Neural cell (in vitro differentiated cells): Measurements from ENCODE around the gene MRPL1. TPM values are rescaled to one million over a fixed set of nuclear protein-coding genes. Genes with fewer than 3 reads are reported as not detected.

ENCODE experiments used
- H2AFZ ChIP-seq: fragments of 200-600, 300-800 bp; sonication (generic), shearing (Covaris generic); 2 replicates; pipeline ENCODE4 v1.6.0; 2014; ENCODE audit warnings: low read depth, mild to moderate bottlenecking, antibody characterized with exemption, low read length, moderate library complexity
- H3F3A ChIP-seq: fragments of 200-600 bp; shearing (Covaris generic); 2 replicates; pipeline ENCODE4 v1.6.1; 2016; ENCODE audit warnings: mild to moderate bottlenecking, moderate library complexity, mixed read lengths, antibody characterized with exemption, low read length; ENCODE audit not compliant: insufficient read depth, poor library complexity, severe bottlenecking
- H3K27ac ChIP-seq: fragments of 200-600, 300-800 bp; sonication (generic), shearing (Covaris generic); 2 replicates; pipeline ENCODE4 v1.5.1; 2014; ENCODE audit warnings: mild to moderate bottlenecking, low read length, moderate library complexity
- H3K27me3 ChIP-seq: fragments of 300-800, 200-600 bp; sonication (generic), shearing (Covaris generic); 2 replicates; pipeline ENCODE4 v1.6.0; 2014; ENCODE audit warnings: mild to moderate bottlenecking, low read depth, low read length, moderate library complexity; ENCODE audit not compliant: insufficient read depth
- H3K36me3 ChIP-seq: fragments of 300-800, 200-600 bp; sonication (generic), shearing (Covaris generic); 2 replicates; pipeline ENCODE4 v1.5.1; 2014; ENCODE audit warnings: mild to moderate bottlenecking, antibody characterized with exemption, low read length, moderate library complexity; ENCODE audit not compliant: insufficient read depth
- H3K4me2 ChIP-seq: fragments of 300-800, 200-600 bp; sonication (generic), shearing (Covaris generic); 2 replicates; pipeline ENCODE4 v1.6.0; 2014; ENCODE audit warnings: mild to moderate bottlenecking, low read length
- H3K4me3 ChIP-seq: fragments of 300-800, 200-600 bp; sonication (generic), shearing (Covaris generic); 2 replicates; pipeline ENCODE4 v1.5.1; 2014; ENCODE audit warnings: mild to moderate bottlenecking, low read length, moderate library complexity
- H3K79me2 ChIP-seq: fragments of 200-600 bp; shearing (Covaris generic); replicated peaks from 2 replicates; pipeline ENCODE4 v1.6.0; 2014; ENCODE audit warnings: mild to moderate bottlenecking, low read length, moderate library complexity; ENCODE audit not compliant: insufficient read depth
- H3K9ac ChIP-seq: fragments of 300-800, 200-600 bp; sonication (generic), shearing (Covaris generic); 2 replicates; pipeline ENCODE4 v1.6.1; 2016; ENCODE audit warnings: mild to moderate bottlenecking, low read length, mixed read lengths
- H3K9me2 ChIP-seq: fragments of 200-600 bp; shearing (Covaris generic); 2 replicates; pipeline ENCODE4 v1.6.1; 2016; ENCODE audit warnings: mild to moderate bottlenecking, low read length, mixed read lengths; ENCODE audit not compliant: insufficient read depth
- H3K9me3 ChIP-seq: fragments of 200-600, 300-800 bp; sonication (generic), shearing (Covaris generic); 2 replicates; pipeline ENCODE4 v1.6.1; 2016; ENCODE audit warnings: mild to moderate bottlenecking, mixed run types, low read length, moderate library complexity, mixed read lengths
- H4K20me1 ChIP-seq: fragments of 200-600 bp; shearing (Covaris generic); 2 replicates; pipeline ENCODE4 v1.6.1; 2016; ENCODE audit warnings: mild to moderate bottlenecking, mixed run types; ENCODE audit not compliant: insufficient read depth
- CTCF ChIP-seq: fragments of 450-650 bp; IDR thresholded peaks from 2 replicates; pipeline ENCODE4 v1.5.1; 2014; ENCODE audit warnings: antibody characterized with exemption, mild to moderate bottlenecking, moderate library complexity; ENCODE audit not compliant: poor library complexity, severe bottlenecking
- EP300 ChIP-seq: fragments of 450-650 bp; conservative IDR thresholded peaks from 2 replicates; pipeline ENCODE4 v1.6.1; 2014; ENCODE audit warnings: antibody characterized with exemption, mild to moderate bottlenecking, moderate library complexity; ENCODE audit not compliant: poor library complexity, severe bottlenecking
- EZH2 ChIP-seq: fragments of 200-600, 300-800 bp; shearing (Covaris generic), sonication (generic); IDR thresholded peaks from 2 replicates; pipeline ENCODE4 v1.6.1; 2014; ENCODE audit warnings: antibody characterized with exemption, low read length, borderline replicate concordance, mild to moderate bottlenecking; ENCODE audit not compliant: insufficient read depth, poor library complexity, severe bottlenecking
- MXI1 ChIP-seq: fragments of 450-650 bp; conservative IDR thresholded peaks from 2 replicates; pipeline ENCODE4 v1.6.1; 2014; ENCODE audit warnings: antibody characterized with exemption, mild to moderate bottlenecking; ENCODE audit not compliant: poor library complexity, severe bottlenecking
- POLR2AphosphoS5 ChIP-seq: IDR thresholded peaks from 2 replicates; pipeline ENCODE4 v1.6.1; 2012
- RAD21 ChIP-seq: fragments of 450-650 bp; conservative IDR thresholded peaks from 2 replicates; pipeline ENCODE4 v1.6.1; 2014; ENCODE audit warnings: antibody characterized with exemption, mild to moderate bottlenecking, moderate library complexity
- REST ChIP-seq: IDR thresholded peaks from 2 replicates; pipeline ENCODE4 v1.6.1; 2012; ENCODE audit warnings: borderline replicate concordance
- SMC3 ChIP-seq: fragments of 450-650 bp; conservative IDR thresholded peaks from 2 replicates; pipeline ENCODE4 v1.6.1; 2014; ENCODE audit warnings: antibody characterized with exemption, mild to moderate bottlenecking, moderate library complexity; ENCODE audit not compliant: poor library complexity
- TAF1 ChIP-seq: IDR thresholded peaks from 2 replicates; pipeline ENCODE4 v1.6.1; 2012; ENCODE audit warnings: low read depth
- polyA plus RNA-seq: library from polyadenylated mRNA; depleted of rRNA; stranded (reverse); fragments of >200 nt; gene quantifications from 2 replicates; pipeline ENCODE4 v1.2.3, GENCODE V29; 2014

The MRPL1 gene
- polyA plus RNA-seq, 1 donor from 2014 or later = 41.9 TPM

GRCh38 chr4:77911091-77911490 lies 48.5 kb downstream of the MRPL1 start:
- H3K4me2 ChIP-seq = no peak overlapping the region
- no peaks in the 10 kb centered on the region for H4K20me1 ChIP-seq
- no peaks in the 10 kb centered on the region for H3K27me3 ChIP-seq
- no peaks in the 10 kb centered on the region for H3K36me3 ChIP-seq
- no peak overlapping the region for H3K4me3 ChIP-seq
- no peak overlapping the region for H3K27ac ChIP-seq
- H3K79me2 ChIP-seq = no peaks in the 10 kb centered on the region
- no peak overlapping the region for H3K9ac ChIP-seq
- H3K9me2 ChIP-seq = no peaks in the 10 kb centered on the region
- H3K9me3 ChIP-seq = no peaks in the 10 kb centered on the region
- TF ChIP-seq MXI1 (no peak), TAF1 (no peak), RAD21 (no peak), EP300 (no peak), POLR2AphosphoS5 (no peak), SMC3 (no peak), CTCF (no peak), EZH2 (no peak), REST (no peak)
- no peaks in the 10 kb centered on the region for H3F3A ChIP-seq
- H2AFZ ChIP-seq = no peak overlapping the region

GRCh38 chr4:77911842-77912450 lies 49.3 kb downstream of the MRPL1 start:
- H3K27ac ChIP-seq = no peak overlapping the region

More at GRCh38 chr4:77911842-77912450, 49.3 kb downstream of the MRPL1 start:
- Histone ChIP-seq H4K20me1 (no peaks in the 10 kb centered on the region), H3K9me2 (no peaks in the 10 kb centered on the region), H3K9ac (no peak overlapping the region), H3K36me3 (no peaks in the 10 kb centered on the region), H3F3A (no peaks in the 10 kb centered on the region), H3K4me2 (no peak overlapping the region), H3K79me2 (no peaks in the 10 kb centered on the region), H2AFZ (no peak overlapping the region), H3K4me3 (no peak overlapping the region), H3K27me3 (no peaks in the 10 kb centered on the region), H3K9me3 (no peaks in the 10 kb centered on the region)
- TF ChIP-seq RAD21 = no peak
- TF ChIP-seq TAF1 = no peak
- TF ChIP-seq EP300 = no peak
- no peak for TF ChIP-seq MXI1
- no peak for TF ChIP-seq EZH2
- no peak for TF ChIP-seq SMC3
- no peak for TF ChIP-seq CTCF
- no peak for TF ChIP-seq REST
- TF ChIP-seq POLR2AphosphoS5 = no peak
